ENCODE results near the gene UGT1A5.
"Not testable (repeated sequence)": the region's sequence is repeated elsewhere in the genome, so short reads cannot be mapped to it uniquely, and the experiment has no call there.

UGT1A5 gene

GRCh38 chr2:233746475-233747282 lies 34.0 kb downstream of the UGT1A5 start:
- DNase-seq: no peak

GRCh38 chr2:233747283-233747544 lies 34.5 kb downstream of the UGT1A5 start:
- DNase-seq: no peak

- not testable (repeated sequence) for DNase-seq
Observed at GRCh38 chr2:233750689-233751088, 38.0 kb downstream of the UGT1A5 start.

- not testable (repeated sequence) for DNase-seq
Observed at GRCh38 chr2:233751212-233752009, 38.7 kb downstream of the UGT1A5 start.

GRCh38 chr2:233754872-233755611 lies 42.3 kb downstream of the UGT1A5 start:
- DNase-seq: no peak

GRCh38 chr2:233756429-233757081 lies 43.8 kb downstream of the UGT1A5 start:
- no peak for DNase-seq

GRCh38 chr2:233758141-233758540 lies 45.4 kb downstream of the UGT1A5 start:
- DNase-seq: no peak

- DNase-seq: no peak
Observed at GRCh38 chr2:233758849-233759248, 46.1 kb downstream of the UGT1A5 start.

GRCh38 chr2:233760043-233760442 lies 47.3 kb downstream of the UGT1A5 start, which contains the start of gene UGT1A1:
TSS of gene UGT1A1 (plus strand) at chr2:233760270. CDS start at chr2:233760288, 18 bp downstream.
- DNase-seq: no peak

- DNase-seq: no peak
Observed at GRCh38 chr2:233761040-233761769, 48.5 kb downstream of the UGT1A5 start.

GRCh38 chr2:233764264-233764663 lies 51.6 kb downstream of the UGT1A5 start:
- no peak for DNase-seq

- no peak for DNase-seq
Observed at GRCh38 chr2:233764761-233765160, 52.1 kb downstream of the UGT1A5 start.

- no peak for DNase-seq
Observed at GRCh38 chr2:233766416-233766815, 53.7 kb downstream of the UGT1A5 start.

GRCh38 chr2:233768076-233768475 lies 55.4 kb downstream of the UGT1A5 start:
- DNase-seq: no peak

GRCh38 chr2:233769260-233769659 lies 56.6 kb downstream of the UGT1A5 start:
- no peak for DNase-seq

- DNase-seq: no peak
Observed at GRCh38 chr2:233772153-233772552, 59.4 kb downstream of the UGT1A5 start.

GRCh38 chr2:233772583-233772982 lies 59.9 kb downstream of the UGT1A5 start:
- no peak for DNase-seq

GRCh38 chr2:233773854-233774253 lies 61.1 kb downstream of the UGT1A5 start:
- no peak for DNase-seq

GRCh38 chr2:233775414-233775813 lies 62.7 kb downstream of the UGT1A5 start:
- DNase-seq: no peak

- DNase-seq: no peak
Observed at GRCh38 chr2:233778030-233778429, 65.3 kb downstream of the UGT1A5 start, which contains the start of gene MROH2A. TSS of gene MROH2A (plus strand) at chr2:233778330. CDS start at chr2:233779359, 1,029 bp downstream.

- DNase-seq: no peak
Observed at GRCh38 chr2:233779722-233780121, 67.0 kb downstream of the UGT1A5 start.

- DNase-seq: no peak
Observed at GRCh38 chr2:233780771-233781170, 68.1 kb downstream of the UGT1A5 start.
